GM12875 (cell line): ENCODE data around the gene CPT1A.

Experiments
- H3K4me3 ChIP-seq: one replicate; pipeline ENCODE4 v1.5.1; 2011; ENCODE audit warnings: low read depth, low read length, control low read depth
- CTCF ChIP-seq: IDR thresholded peaks from 2 replicates; pipeline ENCODE4 v1.5.1; 2011; ENCODE audit warnings: low read depth, mild to moderate bottlenecking, control low read depth, inconsistent platforms, low read length, moderate library complexity, borderline replicate concordance; ENCODE audit not compliant: insufficient read depth

CPT1A gene

GRCh38 chr11:68766786-68767185, 74.9 kb downstream of the CPT1A start:
- TF ChIP-seq CTCF: no peak
- H3K4me3 ChIP-seq: no peak overlapping the region

- H3K4me3 ChIP-seq: no peak overlapping the region
- no peak for TF ChIP-seq CTCF
Observed at GRCh38 chr11:68764746-68765145, 77.0 kb downstream of the CPT1A start.

GRCh38 chr11:68763926-68764657, 77.6 kb downstream of the CPT1A start:
- TF ChIP-seq CTCF: no peak; the same call in 1 of the 2 replicates
- H3K4me3 ChIP-seq: no peak overlapping the region

- TF ChIP-seq CTCF: no peak
- no peak overlapping the region for H3K4me3 ChIP-seq
Observed at GRCh38 chr11:68763181-68763721, 78.5 kb downstream of the CPT1A start.

- TF ChIP-seq CTCF: no peak
- no peak overlapping the region for H3K4me3 ChIP-seq
Observed at GRCh38 chr11:68762481-68762880, 79.2 kb downstream of the CPT1A start.

- no peak for TF ChIP-seq CTCF
- H3K4me3 ChIP-seq: no peak overlapping the region
Observed at GRCh38 chr11:68761801-68762200, 79.9 kb downstream of the CPT1A start.

GRCh38 chr11:68759991-68760390, 81.7 kb downstream of the CPT1A start:
- no peak for TF ChIP-seq CTCF
- H3K4me3 ChIP-seq: no peak overlapping the region
